HAP-1 (cell line): Measurements from ENCODE around the gene ZNF391.
"Not testable (repeated sequence)": the region's sequence is repeated elsewhere in the genome, so short reads cannot be mapped to it uniquely, and the experiment has no call there.

Experiments used
- DNase-seq, 2 experiments: peaks; one replicate each; pipeline ENCODE4 v3.0.0-alpha.2; 2016 to 2020; ENCODE audit warnings: low spot score in 2 of 2
- H3K27me3 ChIP-seq: fragments of 250-450 bp; sonication (Bioruptor Pico); 2 replicates; pipeline ENCODE4 v1.5.1; 2020; ENCODE audit warnings: low read depth, mild to moderate bottlenecking, moderate library complexity
- H3K36me3 ChIP-seq: fragments of 250-450 bp; sonication (Bioruptor Pico); replicated peaks from 2 replicates; pipeline ENCODE4 v1.5.1; 2020; ENCODE audit warnings: mild to moderate bottlenecking
- H3K4me1 ChIP-seq: fragments of 250-450 bp; sonication (Bioruptor Pico); 2 replicates; pipeline ENCODE4 v1.5.1; 2020; ENCODE audit warnings: mild to moderate bottlenecking
- H3K4me3 ChIP-seq: fragments of 250-450 bp; sonication (Bioruptor Pico); 2 replicates; pipeline ENCODE4 v1.5.1; 2020; ENCODE audit warnings: mild to moderate bottlenecking, moderate library complexity
- H3K9me3 ChIP-seq: fragments of 250-450 bp; sonication (Bioruptor Pico); 2 replicates; pipeline ENCODE4 v1.5.1; 2020; ENCODE audit warnings: mild to moderate bottlenecking, moderate library complexity
- in situ Hi-C: fragments of 300-500 bp; cut with MboI; formaldehyde crosslinking; loops from 3 replicates; pipeline ENCODE4 v1.14.3; 2020; ENCODE audit warnings: low sequenced_read_pairs, inconsistent platforms, mixed read lengths

ZNF391 gene

DNA sequence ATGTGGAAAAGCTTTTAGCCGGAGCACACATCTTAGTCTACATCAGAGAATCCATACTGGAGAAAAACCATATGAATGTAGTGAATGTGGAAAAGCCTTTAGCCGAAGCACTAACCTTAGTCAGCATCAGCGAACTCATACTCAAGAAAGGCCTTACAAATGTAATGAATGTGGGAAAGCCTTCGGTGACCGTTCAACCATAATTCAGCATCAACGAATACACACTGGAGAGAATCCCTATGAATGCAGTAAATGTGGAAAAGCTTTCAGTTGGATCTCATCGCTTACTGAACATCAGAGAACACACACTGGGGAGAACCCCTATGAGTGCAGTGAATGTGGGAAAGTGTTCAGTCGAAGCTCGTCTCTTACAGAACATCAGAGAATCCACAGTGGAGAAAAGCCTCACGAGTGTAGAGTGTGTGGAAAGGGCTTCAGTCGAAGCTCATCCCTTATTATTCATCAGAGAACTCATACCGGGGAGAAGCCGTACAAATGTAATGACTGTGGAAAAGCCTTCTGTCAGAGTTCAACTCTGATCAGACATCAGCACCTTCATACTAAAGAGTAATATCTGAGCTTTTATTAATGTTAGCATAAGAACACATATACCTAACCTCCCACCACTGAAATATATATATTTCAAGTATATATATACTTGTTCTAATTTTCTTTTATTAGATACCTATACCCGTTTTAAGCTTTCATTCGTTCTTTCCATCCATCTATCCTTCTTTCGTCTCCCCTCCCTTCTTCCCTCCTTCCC, 12.5 kb downstream of the ZNF391 start:
- DNase-seq = no peak
- Histone ChIP-seq H3K4me3 (no peak overlapping the region), H3K36me3 (peaks cover 4% of the 10 kb centered on the region), H3K4me1 (no peaks in the 10 kb centered on the region), H3K9me3 (no peaks in the 10 kb centered on the region; the same call in 1 of the 2 replicates), H3K27me3 (no peaks in the 10 kb centered on the region)
- in situ Hi-C loops = no loop called here

DNA sequence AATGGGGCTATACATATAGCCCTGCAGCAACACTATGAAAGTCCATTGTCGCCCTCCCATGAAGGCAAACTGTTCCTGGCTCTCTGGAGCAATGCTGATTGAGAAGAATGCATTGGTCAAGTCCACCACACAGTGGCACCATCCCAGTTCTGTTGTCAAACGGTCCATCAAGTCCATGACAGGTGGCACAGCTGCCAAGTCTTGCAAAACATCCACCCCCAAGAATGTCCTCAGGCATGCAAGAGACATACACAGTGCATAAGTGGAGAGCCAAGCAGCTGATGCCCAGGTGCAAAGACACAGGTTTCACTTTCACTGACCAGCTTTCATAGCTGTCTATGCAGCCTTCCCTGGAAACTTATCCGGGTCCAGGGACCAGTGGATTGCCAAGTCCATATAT, 17.5 kb downstream of the ZNF391 start:
- no peaks in the 10 kb centered on the region for H3K27me3 ChIP-seq
- in situ Hi-C loops = no loop called here
- H3K9me3 ChIP-seq = no peaks in the 10 kb centered on the region; the same call in 1 of the 2 replicates
- no peaks in the 10 kb centered on the region for H3K36me3 ChIP-seq
- no peak overlapping the region for H3K4me3 ChIP-seq
- no peaks in the 10 kb centered on the region for H3K4me1 ChIP-seq
- no peak for DNase-seq

DNA sequence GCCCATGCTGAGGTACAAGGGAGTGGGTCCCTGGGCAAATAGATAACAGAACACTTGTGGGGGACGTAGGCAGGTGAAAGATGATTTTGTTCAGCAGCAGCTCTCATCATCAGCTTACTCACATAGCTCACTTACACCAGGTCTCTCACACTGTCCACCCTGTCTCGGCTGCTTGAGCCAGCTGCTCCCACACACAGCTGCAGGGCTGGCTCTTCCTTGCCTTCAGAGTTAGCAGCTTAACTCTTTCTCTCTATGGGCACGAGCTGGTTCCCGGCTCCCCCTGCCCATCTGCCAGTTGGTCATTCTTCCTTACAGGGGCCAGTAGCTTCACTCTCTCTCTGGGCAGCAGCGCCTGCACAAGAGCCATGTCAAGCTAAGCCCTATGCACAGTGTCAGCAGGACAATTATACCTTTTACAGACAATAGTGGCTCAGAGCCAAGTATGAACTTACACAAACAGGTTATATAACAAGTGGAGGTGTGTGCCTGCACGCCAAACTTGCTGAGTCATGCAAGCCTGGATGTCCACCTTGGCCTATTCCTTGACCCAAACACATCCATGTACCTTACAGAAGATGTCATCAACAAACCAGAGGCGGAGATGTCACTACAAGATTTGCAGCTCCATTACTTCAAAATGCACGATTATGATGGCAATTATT, 18.7 kb downstream of the ZNF391 start:
- DNase-seq = no peak
- Histone ChIP-seq H3K4me3 (no peak overlapping the region), H3K27me3 (no peaks in the 10 kb centered on the region), H3K36me3 (no peaks in the 10 kb centered on the region), H3K9me3 (no peaks in the 10 kb centered on the region; the same call in 1 of the 2 replicates), H3K4me1 (no peaks in the 10 kb centered on the region)
- in situ Hi-C loops = no loop called here

DNA sequence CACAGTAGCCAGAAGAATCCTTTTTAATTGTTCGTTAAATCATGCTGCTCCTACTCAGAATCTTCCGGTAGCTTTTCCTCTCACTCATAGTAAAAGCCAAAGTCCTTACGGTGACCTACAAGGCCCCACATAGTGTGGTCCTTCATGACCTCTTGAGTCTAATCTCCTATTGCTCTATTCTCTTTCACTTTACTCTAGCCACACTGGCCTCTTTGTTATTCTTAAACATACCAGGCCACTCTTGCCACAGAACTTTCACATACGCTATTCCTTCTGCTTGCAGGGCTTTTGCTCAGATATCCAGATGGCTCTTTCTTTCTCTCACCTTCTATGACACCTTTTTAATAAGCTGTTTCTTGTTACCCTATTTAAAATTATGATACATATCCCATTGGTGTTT, 25.7 kb downstream of the ZNF391 start:
- DNase-seq = no peak
- no peaks in the 10 kb centered on the region for H3K27me3 ChIP-seq
- in situ Hi-C loops = no loop called here
- H3K36me3 ChIP-seq = no peaks in the 10 kb centered on the region
- no peaks in the 10 kb centered on the region for H3K4me1 ChIP-seq
- no peaks in the 10 kb centered on the region for H3K9me3 ChIP-seq
- H3K4me3 ChIP-seq = no peak overlapping the region

DNA sequence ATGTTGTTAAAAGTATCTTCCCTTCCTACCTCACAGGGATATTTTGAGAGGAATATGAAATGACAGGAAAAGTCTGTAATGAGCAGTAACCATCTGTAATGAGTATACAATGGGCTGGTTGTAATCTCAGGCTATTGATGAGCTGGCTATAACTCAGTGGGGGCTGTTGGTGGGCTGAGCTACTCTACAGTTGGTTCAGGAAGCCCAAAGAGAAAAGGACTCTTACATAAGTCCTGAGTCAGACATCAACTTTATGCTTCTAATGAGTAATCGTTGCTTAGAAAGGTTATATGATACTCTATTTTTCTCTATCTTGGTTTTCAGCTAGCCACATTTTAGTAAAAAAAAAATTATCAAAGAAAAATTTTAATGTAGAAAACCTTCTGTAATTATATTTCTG, 26.4 kb downstream of the ZNF391 start:
- no peaks in the 10 kb centered on the region for H3K27me3 ChIP-seq
- in situ Hi-C loops = no loop called here
- no peak for DNase-seq
- H3K9me3 ChIP-seq = no peaks in the 10 kb centered on the region
- no peaks in the 10 kb centered on the region for H3K36me3 ChIP-seq
- H3K4me3 ChIP-seq = no peak overlapping the region
- H3K4me1 ChIP-seq = no peaks in the 10 kb centered on the region

DNA sequence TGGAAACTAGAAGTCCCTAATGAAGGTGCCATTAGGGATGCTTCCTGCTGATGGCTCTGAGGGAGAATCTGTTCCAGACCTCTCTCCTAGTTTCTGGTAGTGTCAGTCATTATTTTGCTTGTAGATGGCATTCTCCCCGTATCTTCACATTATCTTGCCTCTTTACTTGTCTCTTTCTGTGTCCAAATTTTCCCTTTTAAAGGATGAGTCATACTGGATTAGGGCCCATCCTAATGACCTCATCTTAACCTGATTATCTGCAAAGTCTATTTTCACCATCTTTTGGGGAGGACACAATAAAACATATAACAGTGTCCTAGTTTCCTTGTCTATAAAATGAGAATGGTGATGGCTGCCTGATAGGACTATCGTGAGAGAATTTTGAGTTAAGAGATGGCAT, 27.3 kb downstream of the ZNF391 start:
- Histone ChIP-seq H3K4me1 (no peaks in the 10 kb centered on the region), H3K36me3 (no peaks in the 10 kb centered on the region), H3K4me3 (no peak overlapping the region), H3K27me3 (no peaks in the 10 kb centered on the region; the same call in 1 of the 2 replicates), H3K9me3 (no peaks in the 10 kb centered on the region)
- in situ Hi-C loops = no loop called here
- no peak for DNase-seq

DNA sequence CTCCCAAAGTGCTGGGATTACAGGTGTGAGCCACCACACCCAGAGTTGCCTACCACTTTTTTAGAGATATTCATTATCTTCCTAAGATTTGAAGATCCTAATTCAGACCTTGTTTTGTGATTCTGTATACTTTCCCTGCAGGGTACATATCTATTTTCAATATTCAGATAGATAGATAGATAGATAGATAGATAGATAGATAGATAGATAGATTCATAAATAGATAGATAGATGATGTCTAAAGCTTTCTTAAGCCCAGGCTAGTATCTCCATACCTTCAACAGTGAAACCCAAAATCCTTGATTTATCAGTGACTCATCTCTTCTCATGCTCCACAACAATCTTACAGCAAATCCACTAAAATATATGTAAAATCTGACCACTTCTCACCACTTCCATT, 30.8 kb downstream of the ZNF391 start:
- H3K4me3 ChIP-seq = no peak overlapping the region
- in situ Hi-C loops = no loop called here
- DNase-seq = no peak
- H3K4me1 ChIP-seq = no peaks in the 10 kb centered on the region
- no peaks in the 10 kb centered on the region for H3K36me3 ChIP-seq
- H3K27me3 ChIP-seq = no peaks in the 10 kb centered on the region; the same call in 1 of the 2 replicates
- no peaks in the 10 kb centered on the region for H3K9me3 ChIP-seq

DNA sequence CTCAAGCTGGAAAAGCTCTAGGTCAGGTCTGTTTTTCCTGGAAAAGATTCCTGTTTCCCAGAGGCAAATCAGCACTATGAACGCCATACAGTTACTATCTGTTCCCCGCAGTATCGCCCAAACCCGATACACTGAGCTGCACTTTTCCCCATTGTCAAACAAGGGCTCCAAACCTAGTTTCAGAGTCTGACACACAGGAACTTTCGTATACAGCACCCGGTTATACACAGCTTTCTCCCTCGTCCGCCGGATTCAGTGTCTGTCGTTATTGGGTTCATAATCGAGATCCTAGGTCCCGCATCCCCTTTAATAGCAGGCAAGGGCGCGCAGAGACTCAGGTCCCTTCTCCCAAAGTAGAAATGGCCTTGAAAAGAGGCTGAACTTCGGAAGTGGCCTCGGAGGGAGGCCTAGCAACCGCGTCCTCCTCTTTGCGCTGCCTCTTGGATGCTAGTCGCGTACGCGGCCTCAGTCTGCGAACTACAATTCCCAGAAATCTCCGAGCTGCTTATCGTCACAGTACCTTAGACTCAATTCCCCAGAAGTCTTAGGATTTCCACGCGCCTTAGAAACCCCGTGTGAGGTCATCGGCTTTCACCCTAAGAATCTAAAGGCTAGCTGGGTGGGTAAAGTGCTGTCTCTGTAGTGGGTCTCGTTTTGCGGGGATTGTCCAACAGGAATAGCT, 34.2 kb downstream of the ZNF391 start:
- Histone ChIP-seq H3K9me3 (no peaks in the 10 kb centered on the region), H3K4me3 (no peak overlapping the region), H3K4me1 (no peaks in the 10 kb centered on the region), H3K27me3 (no peaks in the 10 kb centered on the region; the same call in 1 of the 2 replicates), H3K36me3 (no peaks in the 10 kb centered on the region)
- DNase-seq = no peak
- in situ Hi-C loops = no loop called here

DNA sequence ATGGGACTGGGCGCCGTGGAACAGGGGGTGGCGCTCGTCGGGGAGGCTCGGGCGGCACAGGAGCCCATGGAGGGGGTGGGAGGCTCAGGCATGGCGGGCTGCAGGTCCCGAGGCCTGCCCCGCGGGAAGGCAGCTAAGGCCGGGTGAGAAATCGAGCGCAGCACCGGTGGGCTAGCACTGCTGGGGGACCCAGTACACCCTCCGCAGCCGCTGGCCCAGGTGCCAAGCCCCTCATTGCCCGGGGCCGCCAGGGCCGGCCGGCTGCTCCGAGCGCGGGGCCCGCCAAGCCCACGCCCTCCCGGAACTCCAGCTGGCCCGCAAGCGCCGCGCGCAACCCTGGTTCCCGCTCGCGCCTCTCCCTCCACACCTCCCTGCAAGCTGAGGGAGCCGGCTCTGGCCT, 36.3 kb downstream of the ZNF391 start:
- H3K27me3 ChIP-seq, in situ Hi-C loops, H3K4me3 ChIP-seq, H3K4me1 ChIP-seq, DNase-seq, H3K9me3 ChIP-seq, H3K36me3 ChIP-seq: not testable (repeated sequence)

DNA sequence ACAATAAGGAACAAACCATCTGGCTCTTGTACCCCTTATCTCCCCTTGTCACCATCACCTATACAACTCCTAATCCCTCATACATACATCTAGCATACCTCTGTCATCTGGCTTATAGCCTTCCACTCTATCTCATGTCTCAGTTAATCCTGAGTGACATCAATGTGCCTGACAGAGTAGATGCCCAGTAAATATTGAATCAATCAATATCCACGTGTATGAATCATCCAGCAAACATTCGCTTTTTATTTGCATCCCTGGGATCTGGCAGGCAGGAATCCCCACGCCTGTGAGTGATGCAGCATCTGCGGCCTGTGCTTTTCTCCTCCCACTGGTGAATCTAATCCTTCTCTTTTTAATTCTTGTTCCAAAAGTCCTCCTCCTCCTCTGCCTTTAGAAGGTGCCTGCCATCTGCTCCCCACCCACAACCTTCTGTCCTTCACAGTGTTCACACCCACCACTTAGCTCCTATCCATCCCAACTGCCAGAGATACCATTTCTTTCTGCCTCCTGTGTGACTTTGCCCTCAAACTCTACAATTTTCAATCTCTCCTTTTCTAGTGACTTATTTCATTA, 37.6 kb downstream of the ZNF391 start:
- Histone ChIP-seq H3K4me1 (no peaks in the 10 kb centered on the region), H3K36me3 (no peaks in the 10 kb centered on the region), H3K4me3 (no peak overlapping the region), H3K27me3 (no peaks in the 10 kb centered on the region), H3K9me3 (no peaks in the 10 kb centered on the region)
- DNase-seq = no peak
- in situ Hi-C loops = no loop called here

DNA sequence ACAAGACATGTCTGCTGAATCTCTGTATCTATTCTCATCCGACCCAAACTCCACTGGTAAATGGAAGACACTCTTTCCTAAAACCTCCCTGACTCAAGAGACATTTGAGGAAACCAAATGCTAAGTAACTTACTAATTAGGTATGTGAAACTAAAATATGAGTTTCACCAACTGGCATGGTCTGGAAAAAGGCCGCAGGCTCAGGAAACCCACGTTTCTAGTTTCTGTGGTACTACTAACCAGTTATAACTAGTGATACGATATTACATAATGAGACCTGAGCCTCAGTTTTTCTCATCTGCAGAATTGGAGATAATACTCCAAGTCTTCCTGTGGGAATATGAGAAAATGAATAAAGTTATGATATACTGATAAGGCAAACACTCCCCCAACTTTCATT, 39.9 kb downstream of the ZNF391 start:
- no peaks in the 10 kb centered on the region for H3K27me3 ChIP-seq
- no peak for DNase-seq
- no peaks in the 10 kb centered on the region; the same call in 1 of the 2 replicates for H3K9me3 ChIP-seq
- H3K4me3 ChIP-seq = no peak overlapping the region
- no peaks in the 10 kb centered on the region for H3K36me3 ChIP-seq
- no peaks in the 10 kb centered on the region for H3K4me1 ChIP-seq
- in situ Hi-C loops = no loop called here

DNA sequence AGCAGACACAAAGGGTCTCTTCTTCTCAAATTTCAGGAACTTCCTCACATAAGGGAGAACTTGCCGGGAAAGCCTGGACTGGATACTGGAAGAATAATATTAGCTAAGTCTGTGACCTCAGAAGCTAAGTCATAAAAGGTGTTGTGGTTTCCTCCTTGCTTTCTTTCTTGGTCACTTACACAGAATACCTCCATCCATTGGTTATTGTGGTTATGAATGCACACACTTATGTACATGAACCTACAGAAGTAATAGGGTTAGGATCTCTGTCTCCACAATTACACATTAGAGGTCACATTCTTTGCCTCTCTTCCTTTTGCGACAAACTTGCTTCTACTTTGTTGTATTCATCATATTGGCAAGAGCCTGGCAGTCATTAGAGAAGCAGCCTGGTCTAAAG, 40.4 kb downstream of the ZNF391 start:
- Histone ChIP-seq H3K4me3 (no peak overlapping the region), H3K9me3 (no peaks in the 10 kb centered on the region; the same call in 1 of the 2 replicates), H3K27me3 (no peaks in the 10 kb centered on the region), H3K4me1 (no peaks in the 10 kb centered on the region), H3K36me3 (no peaks in the 10 kb centered on the region)
- DNase-seq = no peak
- in situ Hi-C loops = no loop called here

DNA sequence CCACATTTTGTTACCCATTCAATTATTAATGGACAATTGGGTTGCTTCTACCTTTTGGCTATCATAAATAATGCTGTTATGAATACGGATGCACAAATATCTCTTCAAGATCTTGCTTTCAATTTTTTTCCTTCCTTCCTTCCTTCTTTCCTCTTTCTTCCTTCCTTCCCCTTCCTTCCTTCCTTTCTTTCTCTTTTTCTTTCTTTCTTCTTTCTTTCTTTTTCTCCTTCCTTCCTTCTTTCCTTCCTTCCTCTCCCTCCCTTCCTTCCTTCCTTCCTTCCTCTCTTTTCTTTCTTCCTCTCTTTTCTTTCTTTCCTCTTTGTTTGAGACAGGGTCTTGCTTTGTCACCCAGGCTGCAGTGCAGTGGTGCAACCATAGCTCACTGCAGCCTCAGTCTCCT, 45.2 kb downstream of the ZNF391 start:
- no peaks in the 10 kb centered on the region; the same call in 1 of the 2 replicates for H3K9me3 ChIP-seq
- no peaks in the 10 kb centered on the region for H3K4me1 ChIP-seq
- no peak for DNase-seq
- no peaks in the 10 kb centered on the region for H3K27me3 ChIP-seq
- H3K36me3 ChIP-seq = no peaks in the 10 kb centered on the region
- no peak overlapping the region for H3K4me3 ChIP-seq
- in situ Hi-C loops = no loop called here

DNA sequence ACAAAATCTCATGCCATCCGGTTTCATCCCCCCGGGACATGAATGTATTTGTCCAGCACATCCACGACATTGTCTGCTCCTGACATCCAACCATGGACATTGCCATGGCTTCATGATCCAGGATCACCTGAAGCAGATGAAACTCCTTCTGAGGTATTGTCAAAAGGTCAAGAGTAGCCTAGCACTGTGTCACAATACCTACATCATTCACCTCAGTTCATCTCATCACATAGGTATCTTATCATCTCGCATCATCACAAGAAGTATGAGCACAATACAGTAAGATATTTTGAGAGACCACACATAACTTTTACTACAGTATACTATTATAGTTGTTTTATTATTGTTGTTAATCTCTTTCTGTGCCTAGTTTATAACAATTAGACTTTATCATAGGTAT, 50.8 kb downstream of the ZNF391 start:
- DNase-seq = no peak
- no peaks in the 10 kb centered on the region for H3K36me3 ChIP-seq
- no peaks in the 10 kb centered on the region for H3K27me3 ChIP-seq
- in situ Hi-C loops = no loop called here
- no peak overlapping the region for H3K4me3 ChIP-seq
- no peaks in the 10 kb centered on the region for H3K4me1 ChIP-seq
- H3K9me3 ChIP-seq = no peaks in the 10 kb centered on the region
